SK-N-DZ (cell line): ENCODE measurements around the gene RABGEF1.

Experiments used
- DNase-seq: peaks from one replicate; pipeline ENCODE4 v3.0.0-alpha.2; 2015; ENCODE audit warnings: low spot score
- small RNA-seq, 2 experiments: library from RNA; depleted of rRNA; stranded (forward); fragments of <200 nt; gene quantifications; one replicate each; pipeline ENCODE3, GENCODE V24; 2014

RABGEF1 gene

GRCh38 chr7:66847879-66848790, 107.6 kb downstream of the RABGEF1 start:
- DNase-seq: no peak

GRCh38 chr7:66859339-66859738, 118.8 kb downstream of the RABGEF1 start:
- DNase-seq: no peak

- no peak for DNase-seq
These were observed 119.5 kb downstream of the RABGEF1 start for GRCh38 chr7:66859794-66860645.

GRCh38 chr7:66860767-66861166, 120.2 kb downstream of the RABGEF1 start:
- no peak for DNase-seq

Small RNAs within 50 kb of the gene (small RNA-seq; reads per million reads assigned to genes)
- 0 reads per million in 2 experiments for gene AC027644.2
